ENCODE results near the gene HSFX4.
"Not testable (repeated sequence)": the region's sequence is repeated elsewhere in the genome, so short reads cannot be mapped to it uniquely, and the experiment has no call there.

The HSFX4 gene

GRCh38 chrX:149937871-149938426 lies 8.6 kb downstream of the HSFX4 start:
- in situ Hi-C loops (cut with HindIII; ENCODE audit: low sequenced_read_pairs): no loop called here

DNA sequence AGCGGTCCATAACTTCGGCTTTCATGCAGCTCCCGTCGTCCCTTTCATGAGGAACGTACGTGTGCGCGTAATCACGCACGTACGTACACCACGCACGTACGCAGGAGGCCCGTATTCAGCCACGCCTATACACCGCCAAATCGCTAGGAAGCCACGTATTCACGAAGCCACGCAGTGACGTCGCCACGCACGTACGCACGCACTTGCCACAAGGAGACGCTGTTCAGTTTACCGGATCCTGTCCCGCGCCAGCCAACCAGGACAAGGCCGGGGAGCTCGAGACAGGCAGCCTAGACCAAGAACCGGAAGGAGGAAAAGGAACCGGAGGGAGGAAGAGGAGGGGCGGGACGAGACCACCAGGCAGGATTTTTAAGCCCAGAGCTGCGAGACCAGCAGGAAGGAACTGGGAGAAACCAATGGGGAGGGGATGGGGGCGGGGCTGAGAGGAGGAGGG lies 9.1 kb downstream of the HSFX4 start, which contains the start of gene EOLA2:
Gene EOLA2 (minus strand): TSS at position 65 of the 454 bp plus-strand sequence. CDS start 4,617 bp downstream, outside the sequence.
- in situ Hi-C loops (cut with HindIII; ENCODE audit: low sequenced_read_pairs): no loop called here

DNA sequence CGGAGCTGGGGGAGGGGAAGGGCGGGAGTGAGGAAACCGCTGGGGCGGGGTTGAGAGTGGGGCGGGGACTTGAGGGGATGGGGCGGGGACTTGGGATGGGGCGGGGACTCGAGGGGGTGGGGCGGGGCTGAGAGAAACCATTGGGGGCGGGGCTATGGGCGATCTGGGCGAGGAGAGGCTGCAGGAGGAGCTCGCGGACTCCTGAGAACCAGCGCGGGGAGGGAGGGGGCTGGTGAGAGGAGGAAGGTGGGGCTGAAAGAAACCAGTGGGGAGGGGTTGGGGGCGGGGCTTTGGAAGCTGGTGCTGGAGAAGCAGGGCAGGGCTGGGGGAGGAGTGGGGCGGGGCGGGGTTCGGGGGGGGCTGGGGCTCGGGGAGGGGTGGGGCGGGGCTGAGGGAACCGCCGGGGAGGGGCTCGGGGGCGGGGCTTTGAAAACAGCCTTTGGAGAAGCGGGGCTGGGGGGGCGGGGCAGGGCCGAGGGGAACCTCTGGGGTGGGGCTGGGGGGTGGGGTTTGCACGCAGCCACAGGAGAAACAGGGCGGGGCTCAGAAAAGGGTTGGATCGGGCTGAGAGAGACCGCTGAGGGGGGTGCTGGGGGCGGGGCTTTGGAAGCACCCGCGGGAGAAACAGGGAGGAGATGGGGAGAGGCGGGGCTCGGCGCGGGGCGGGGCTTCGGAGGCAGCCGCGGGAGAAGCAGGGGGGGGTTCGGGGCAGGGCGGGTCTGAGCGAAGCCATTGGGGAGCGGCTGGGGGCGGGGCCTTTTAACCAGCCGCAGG lies 9.7 kb downstream of the HSFX4 start:
- in situ Hi-C loops (cut with HindIII; ENCODE audit: low sequenced_read_pairs): no loop called here

DNA sequence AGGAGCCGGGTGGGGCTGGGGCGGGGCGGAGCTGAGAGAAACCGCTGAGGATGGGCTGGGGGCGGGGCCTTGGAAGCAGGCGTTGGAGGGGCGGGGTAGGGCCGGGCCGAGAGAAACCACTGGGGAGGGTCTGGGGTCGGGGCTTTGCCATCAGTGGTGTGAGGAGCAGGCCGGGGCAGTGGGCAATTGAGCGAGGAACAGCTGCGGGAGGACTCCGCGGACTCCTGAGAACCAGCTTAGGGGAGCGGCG lies 10.2 kb downstream of the HSFX4 start:
- in situ Hi-C loops (cut with HindIII; ENCODE audit: low sequenced_read_pairs): no loop called here

GRCh38 chrX:149939905-149940673 lies 10.7 kb downstream of the HSFX4 start:
- in situ Hi-C loops (cut with HindIII; ENCODE audit: low sequenced_read_pairs): no loop called here

DNA sequence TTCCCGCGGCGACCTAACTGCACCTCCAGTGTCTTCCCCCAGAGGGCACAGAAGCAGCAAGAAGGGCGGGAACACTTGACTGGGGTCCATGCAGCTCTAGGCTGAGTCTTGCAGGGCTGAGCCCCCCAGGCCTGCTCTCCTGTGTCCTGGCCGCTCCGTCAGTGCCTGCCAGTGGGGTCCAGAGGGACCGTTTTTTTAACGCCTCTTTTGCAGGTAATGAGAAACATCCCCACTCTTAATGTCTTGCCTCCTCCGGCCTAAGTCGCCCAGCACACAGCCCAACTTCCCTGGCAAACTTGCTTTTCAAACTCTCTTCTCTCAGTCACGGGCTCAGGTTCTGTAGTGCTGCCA lies 11.3 kb downstream of the HSFX4 start:
- in situ Hi-C loops (cut with HindIII; ENCODE audit: low sequenced_read_pairs): not testable (repeated sequence)

DNA sequence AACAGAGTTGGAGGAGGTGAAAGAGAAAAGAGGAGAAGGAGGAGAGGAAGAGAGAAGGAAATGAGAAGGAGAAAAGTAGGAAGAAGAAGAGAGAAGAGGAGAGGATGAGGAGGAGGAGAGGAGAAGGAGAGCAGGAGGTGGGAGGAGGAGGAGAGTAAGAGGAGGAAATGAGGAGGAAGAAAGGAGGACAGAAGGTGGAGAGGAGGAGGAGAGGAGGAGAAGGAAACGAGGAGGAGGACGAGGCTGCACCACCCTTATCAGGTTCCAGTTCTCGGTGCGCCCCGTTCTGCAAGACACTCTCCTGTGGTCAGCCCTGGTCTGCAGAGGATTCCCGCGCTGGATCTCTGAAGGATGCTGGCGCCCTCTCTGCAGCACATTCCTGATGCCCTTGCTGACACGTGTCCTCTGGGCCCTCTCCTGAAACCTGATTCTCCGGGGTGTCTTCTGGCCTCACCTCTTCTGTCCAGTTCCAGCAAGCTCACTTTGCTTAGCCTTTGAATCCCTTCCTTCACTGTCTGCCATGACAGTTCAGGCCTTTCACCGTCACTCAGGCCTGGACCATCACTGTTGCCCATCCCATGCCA lies 15.8 kb downstream of the HSFX4 start:
- in situ Hi-C loops (cut with HindIII; ENCODE audit: low sequenced_read_pairs): not testable (repeated sequence)

DNA sequence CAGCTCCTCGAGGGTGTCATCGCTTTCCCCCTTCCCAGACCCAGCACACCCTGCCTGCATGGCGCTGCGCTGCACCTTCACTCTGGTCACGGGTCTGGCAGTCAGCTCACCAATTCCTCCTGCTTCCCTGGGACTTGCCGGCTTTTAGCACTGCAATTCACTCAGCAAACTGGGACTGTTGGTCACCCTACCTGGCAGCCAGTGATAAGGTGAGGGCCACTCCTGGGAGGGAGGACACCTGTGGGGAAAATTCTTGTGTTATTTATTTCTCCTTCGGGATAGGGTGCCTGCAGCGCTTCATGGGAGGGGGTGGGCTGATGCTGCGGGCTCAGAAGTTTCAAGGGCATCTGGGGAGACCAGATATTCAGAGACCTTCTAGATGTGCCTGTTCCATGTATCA lies 16.4 kb downstream of the HSFX4 start:
- in situ Hi-C loops (cut with HindIII; ENCODE audit: low sequenced_read_pairs): not testable (repeated sequence)

DNA sequence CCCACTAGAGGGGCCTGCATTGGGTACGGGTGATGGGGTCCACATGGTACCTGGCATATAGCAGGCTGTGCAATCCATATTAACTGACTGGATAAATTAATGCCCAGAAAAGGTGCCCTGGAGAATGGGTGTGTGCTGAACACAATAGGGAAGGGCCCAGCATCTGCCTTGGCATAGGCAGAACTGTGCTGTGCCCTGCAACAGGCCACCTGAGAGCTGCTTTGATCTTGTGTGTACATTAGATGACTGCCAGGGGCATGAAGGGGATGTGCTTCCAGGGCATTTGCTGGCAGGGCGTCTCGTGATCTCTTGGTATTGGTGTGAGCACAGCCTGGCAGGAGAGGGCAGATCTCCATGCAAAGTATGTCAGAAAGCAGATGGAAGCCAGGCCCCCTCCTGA lies 17.6 kb downstream of the HSFX4 start:
- in situ Hi-C loops (cut with HindIII; ENCODE audit: low sequenced_read_pairs): not testable (repeated sequence)

GRCh38 chrX:149948016-149948415 lies 18.6 kb downstream of the HSFX4 start:
- in situ Hi-C loops (cut with HindIII; ENCODE audit: low sequenced_read_pairs): no loop called here

DNA sequence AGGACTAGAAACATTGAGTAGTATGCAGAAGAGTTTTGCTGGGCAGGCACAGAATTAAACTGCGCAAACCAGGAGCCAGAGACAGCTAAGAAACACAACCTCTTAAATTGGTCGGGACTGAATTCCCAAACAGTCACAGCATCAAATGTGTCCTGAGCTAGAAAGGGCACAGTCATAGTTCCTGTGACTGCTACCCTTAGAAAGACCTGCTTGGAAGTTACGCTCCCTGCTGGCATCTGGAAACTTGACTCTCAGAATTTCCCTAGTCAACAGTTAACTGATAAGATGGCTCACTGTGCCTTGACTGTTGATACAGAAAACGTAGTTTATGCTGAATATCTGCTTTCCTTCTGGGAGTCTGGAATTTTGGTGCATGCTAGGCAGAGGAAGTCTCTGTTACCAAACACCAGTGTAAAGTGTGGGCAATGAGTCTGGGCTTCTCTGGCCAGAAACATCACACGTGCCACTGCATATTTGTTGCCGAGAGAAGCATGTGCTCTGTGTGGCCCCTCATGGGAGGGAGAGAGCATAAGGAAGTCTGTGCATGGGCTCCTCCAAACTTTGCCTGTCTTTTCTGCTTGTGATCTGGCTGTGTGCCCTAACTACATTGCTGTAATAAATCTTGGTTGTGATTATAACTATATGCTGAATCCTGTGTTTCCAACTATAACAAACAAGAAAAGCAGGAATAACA lies 20.5 kb downstream of the HSFX4 start:
- in situ Hi-C loops (cut with HindIII; ENCODE audit: low sequenced_read_pairs): no loop called here

DNA sequence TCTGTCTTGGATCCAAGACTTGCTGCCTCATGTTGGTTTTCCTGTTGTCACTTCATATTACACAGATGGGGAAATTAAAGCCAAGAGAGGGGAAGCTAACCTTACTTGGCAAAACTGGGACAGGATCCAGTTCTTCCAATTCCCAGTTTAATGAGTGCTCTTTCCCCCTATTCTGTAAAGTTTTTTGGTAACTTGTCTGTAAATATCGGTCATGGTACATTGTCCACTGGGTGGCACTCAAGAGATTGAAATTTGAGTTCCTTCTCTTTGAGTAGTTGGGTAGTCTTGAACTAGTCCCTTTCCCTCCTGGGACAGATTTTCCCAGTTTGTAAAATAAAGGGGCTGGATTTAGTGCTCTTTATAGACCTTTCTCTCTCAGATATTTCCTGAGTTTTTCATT lies 21.3 kb downstream of the HSFX4 start:
- in situ Hi-C loops (cut with HindIII; ENCODE audit: low sequenced_read_pairs): no loop called here

GRCh38 chrX:149961572-149961971 lies 32.2 kb downstream of the HSFX4 start:
- in situ Hi-C loops (cut with HindIII; ENCODE audit: low sequenced_read_pairs): no loop called here

GRCh38 chrX:149962010-149962409 lies 32.6 kb downstream of the HSFX4 start:
- in situ Hi-C loops (cut with HindIII; ENCODE audit: low sequenced_read_pairs): no loop called here

GRCh38 chrX:149962859-149963757 lies 33.7 kb downstream of the HSFX4 start:
- in situ Hi-C loops (cut with HindIII; ENCODE audit: low sequenced_read_pairs): no loop called here

GRCh38 chrX:149979126-149979644 lies 49.8 kb downstream of the HSFX4 start:
- in situ Hi-C loops (cut with HindIII; ENCODE audit: low sequenced_read_pairs): no loop called here

All from DLD1 (cell line).